Gastroesophageal sphincter (tissue), 3 donors: Measurements from ENCODE around the gene PRSS56.

Experiments
- EP300 ChIP-seq: sonication (generic); formaldehyde crosslinking; IDR thresholded peaks from one replicate; pipeline ENCODE4 v1.6.1; 2017; ENCODE audit warnings: antibody characterized with exemption, mild to moderate bottlenecking
- POLR2A ChIP-seq, 2 donors: fragments of 450-650 bp; IDR thresholded peaks; one replicate each; pipeline ENCODE4 v1.6.1; 2017; ENCODE audit warnings: antibody characterized with exemption in 2 of 2, mild to moderate bottlenecking in 2 of 2, moderate library complexity in 1 of 2
- POLR2AphosphoS5 ChIP-seq: sonication (generic); formaldehyde crosslinking; IDR thresholded peaks from one replicate; pipeline ENCODE4 v1.6.1; 2017; ENCODE audit warnings: antibody characterized with exemption
- TF ChIP-seq, protein P1 (sequence below), 4 experiments: fragments of 200-600 bp in 2 of 4; fragments of 450-650 bp in 2 of 4; sonication (generic) in 1 of 4; IDR thresholded peaks; one replicate each; pipeline ENCODE4 v1.5.1; 2017 to 2019; ENCODE audit warnings: antibody characterized with exemption in 4 of 4, mild to moderate bottlenecking in 2 of 4, moderate library complexity in 2 of 4

DNA sequence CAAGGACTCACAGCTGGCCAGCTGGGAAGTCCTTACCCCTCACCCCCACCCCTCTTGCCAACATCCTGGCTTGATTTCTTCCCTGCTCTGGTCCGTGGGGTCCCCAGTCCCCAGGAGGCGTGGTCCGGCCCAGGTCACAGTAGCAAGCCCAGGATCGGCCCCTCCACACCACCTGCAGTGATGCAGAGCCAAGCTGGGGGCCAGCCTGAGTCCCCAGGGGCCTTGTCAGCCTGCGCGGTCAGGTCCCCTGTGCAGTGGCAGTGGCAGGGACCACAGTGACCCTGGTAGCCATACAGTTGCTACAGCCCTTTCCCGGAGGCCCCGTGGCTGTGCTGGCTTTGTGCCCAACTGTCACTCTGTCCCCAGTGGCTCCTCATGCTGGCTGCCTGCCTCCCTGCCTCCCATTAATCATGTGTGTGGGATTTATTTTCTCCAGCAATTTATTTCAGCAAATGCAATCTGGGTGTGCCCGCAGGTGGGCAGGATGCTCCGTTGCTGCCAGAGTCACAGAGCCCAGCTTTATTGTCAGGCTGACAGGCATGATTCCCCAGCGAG is 8.8 kb upstream of the PRSS56 start:
- no peak for TF ChIP-seq POLR2A (IDR thresholded peaks at IDR 0.05)
- no peak for TF ChIP-seq EP300
- TF ChIP-seq, protein P1, sequence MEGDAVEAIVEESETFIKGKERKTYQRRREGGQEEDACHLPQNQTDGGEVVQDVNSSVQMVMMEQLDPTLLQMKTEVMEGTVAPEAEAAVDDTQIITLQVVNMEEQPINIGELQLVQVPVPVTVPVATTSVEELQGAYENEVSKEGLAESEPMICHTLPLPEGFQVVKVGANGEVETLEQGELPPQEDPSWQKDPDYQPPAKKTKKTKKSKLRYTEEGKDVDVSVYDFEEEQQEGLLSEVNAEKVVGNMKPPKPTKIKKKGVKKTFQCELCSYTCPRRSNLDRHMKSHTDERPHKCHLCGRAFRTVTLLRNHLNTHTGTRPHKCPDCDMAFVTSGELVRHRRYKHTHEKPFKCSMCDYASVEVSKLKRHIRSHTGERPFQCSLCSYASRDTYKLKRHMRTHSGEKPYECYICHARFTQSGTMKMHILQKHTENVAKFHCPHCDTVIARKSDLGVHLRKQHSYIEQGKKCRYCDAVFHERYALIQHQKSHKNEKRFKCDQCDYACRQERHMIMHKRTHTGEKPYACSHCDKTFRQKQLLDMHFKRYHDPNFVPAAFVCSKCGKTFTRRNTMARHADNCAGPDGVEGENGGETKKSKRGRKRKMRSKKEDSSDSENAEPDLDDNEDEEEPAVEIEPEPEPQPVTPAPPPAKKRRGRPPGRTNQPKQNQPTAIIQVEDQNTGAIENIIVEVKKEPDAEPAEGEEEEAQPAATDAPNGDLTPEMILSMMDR (IDR thresholded peaks at IDR 0.05) = no peak
- no peak for TF ChIP-seq POLR2AphosphoS5
